NCI-H187 treated with DMSO at 0.1 percent for 48 hours (cell line): ENCODE measurements around the gene ANXA11.
"Not testable (repeated sequence)": the region's sequence is repeated elsewhere in the genome, so short reads cannot be mapped to it uniquely, and the experiment has no call there.

Experiments
- DNase-seq: peaks from one replicate; lab custom pipeline; 2025; lab: John Stamatoyannopoulos, UW

Gene ANXA11

GRCh38 chr10:80145406-80146308 lies 59.7 kb downstream of the ANXA11 start:
- DNase-seq, result not testable (repeated sequence)

- no peak for DNase-seq
Measured at GRCh38 chr10:80144696-80145131, 60.6 kb downstream of the ANXA11 start.

GRCh38 chr10:80144067-80144695 lies 61.2 kb downstream of the ANXA11 start:
- DNase-seq, result no peak

GRCh38 chr10:80141696-80142460 lies 63.5 kb downstream of the ANXA11 start:
- no peak for DNase-seq

GRCh38 chr10:80140251-80140650 lies 65.1 kb downstream of the ANXA11 start:
- DNase-seq, result no peak

- no peak for DNase-seq
Measured at GRCh38 chr10:80139265-80139664, 66.1 kb downstream of the ANXA11 start.

GRCh38 chr10:80137920-80138319 lies 67.4 kb downstream of the ANXA11 start:
- no peak for DNase-seq

- DNase-seq, result no peak
Measured at GRCh38 chr10:80137031-80137862, 68.1 kb downstream of the ANXA11 start.

GRCh38 chr10:80136134-80136571 lies 69.2 kb downstream of the ANXA11 start:
- no peak for DNase-seq

GRCh38 chr10:80133687-80134086 lies 71.7 kb downstream of the ANXA11 start:
- DNase-seq, result not testable (repeated sequence)

- DNase-seq, result no peak
Measured at GRCh38 chr10:80133206-80133605, 72.1 kb downstream of the ANXA11 start.

GRCh38 chr10:80132299-80133139 lies 72.8 kb downstream of the ANXA11 start, which contains the start of gene PLAC9:
TSS of gene PLAC9 (plus strand) at chr10:80132730. CDS start at chr10:80132763, 33 bp downstream.
- DNase-seq, result no peak

- DNase-seq, result no peak
Measured at GRCh38 chr10:80131499-80131901, 73.8 kb downstream of the ANXA11 start.

- DNase-seq, result no peak
Measured at GRCh38 chr10:80126876-80127275, 78.5 kb downstream of the ANXA11 start.

- no peak for DNase-seq
Measured at GRCh38 chr10:80122746-80123145, 82.6 kb downstream of the ANXA11 start.

GRCh38 chr10:80122110-80122710 lies 83.1 kb downstream of the ANXA11 start:
- no peak for DNase-seq

GRCh38 chr10:80118669-80119068 lies 86.7 kb downstream of the ANXA11 start:
- DNase-seq, result no peak

GRCh38 chr10:80110986-80111385 lies 94.4 kb downstream of the ANXA11 start:
- no peak for DNase-seq

- no peak for DNase-seq
Measured at GRCh38 chr10:80108576-80109239, 96.6 kb downstream of the ANXA11 start.
